GM21723 (cell line): ENCODE data around the gene MS4A3.
"Not testable (repeated sequence)": the region's sequence is repeated elsewhere in the genome, so short reads cannot be mapped to it uniquely, and the experiment has no call there.

Experiments used
- ATAC-seq: cut with Tn5 transposase; IDR thresholded peaks from one replicate; pipeline ENCODE4 v1.9.1; 2021; ENCODE audit warnings: mild to moderate bottlenecking, moderate library complexity; ENCODE audit not compliant: unreplicated experiment

MS4A3 gene, protein sequence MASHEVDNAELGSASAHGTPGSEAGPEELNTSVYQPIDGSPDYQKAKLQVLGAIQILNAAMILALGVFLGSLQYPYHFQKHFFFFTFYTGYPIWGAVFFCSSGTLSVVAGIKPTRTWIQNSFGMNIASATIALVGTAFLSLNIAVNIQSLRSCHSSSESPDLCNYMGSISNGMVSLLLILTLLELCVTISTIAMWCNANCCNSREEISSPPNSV

DNA sequence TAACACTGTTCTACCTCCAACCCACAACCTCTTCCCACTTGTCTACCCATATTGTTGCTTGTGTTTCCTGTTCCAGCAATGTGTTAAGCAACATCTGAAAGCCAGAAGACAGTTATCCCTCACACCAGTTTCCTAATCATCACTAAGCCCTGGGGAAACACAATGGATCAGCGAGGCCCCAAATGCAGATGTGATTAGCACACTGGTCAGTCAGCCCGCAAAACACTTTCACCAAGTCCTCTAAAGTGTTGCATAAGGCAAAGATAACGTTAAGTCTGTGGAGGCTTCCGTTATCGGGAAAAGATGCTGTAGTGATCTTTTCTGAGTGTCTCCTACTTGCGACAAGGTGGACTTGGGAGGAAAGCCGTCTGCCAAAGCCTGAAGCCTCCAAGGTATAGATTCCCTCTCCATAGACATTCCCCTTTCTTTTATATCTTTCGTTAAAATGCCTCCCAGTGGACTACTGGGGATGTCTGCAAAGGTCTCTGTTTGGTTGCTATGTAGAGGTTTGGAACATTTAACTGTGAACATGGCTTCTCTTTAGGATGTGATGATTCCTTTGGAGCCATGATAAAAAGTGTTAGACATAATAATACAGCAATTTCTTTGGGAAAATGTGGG lies at the start of gene MS4A3:
TSS of gene MS4A3 (plus strand) at position 317 of the 621 bp plus-strand sequence. CDS start 4,496 bp downstream, outside the sequence.
- no peak for ATAC-seq

DNA sequence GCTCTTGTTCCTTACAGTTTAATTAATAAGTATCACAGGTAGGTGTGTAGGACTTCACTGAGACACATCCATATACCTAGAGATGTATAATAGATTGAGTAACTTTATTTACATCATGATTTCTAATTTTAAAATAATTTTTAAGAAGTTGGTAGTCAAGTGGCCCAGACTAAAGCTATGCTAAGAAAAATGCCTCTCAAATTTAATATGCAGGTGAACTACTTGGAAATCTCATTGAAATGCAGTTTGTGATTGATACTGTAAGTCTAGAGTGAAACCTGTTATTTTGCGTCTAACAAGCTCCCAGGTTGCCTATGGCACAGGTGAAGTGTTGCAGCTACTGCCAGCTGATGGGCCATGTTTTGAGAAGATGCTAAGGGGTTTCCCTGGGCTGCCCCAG lies 39.6 kb upstream of the MS4A3 start, which contains the start of gene OOSP4B:
TSS of gene OOSP4B (plus strand) at position 301 of the 400 bp plus-strand sequence.
- no peak for ATAC-seq

DNA sequence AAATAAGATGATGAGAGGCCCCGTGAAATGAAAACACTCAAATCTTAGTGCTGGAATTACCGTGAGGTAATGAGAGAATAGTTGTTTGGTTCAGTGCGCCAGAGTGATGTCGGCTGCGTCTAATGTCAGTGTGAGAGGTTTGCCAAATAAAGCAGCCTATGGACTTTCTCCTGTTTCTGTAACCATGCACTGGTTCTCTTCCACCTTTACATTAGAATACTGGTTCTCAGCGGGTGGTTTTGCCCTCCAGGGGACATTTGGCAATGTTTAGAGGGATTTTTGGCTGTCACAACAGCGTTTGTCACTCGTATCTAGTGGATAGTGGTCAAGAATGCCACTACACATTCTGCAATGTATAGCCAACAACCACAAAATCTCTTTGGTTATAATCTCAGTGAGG lies 38.4 kb upstream of the MS4A3 start:
- no peak for ATAC-seq

DNA sequence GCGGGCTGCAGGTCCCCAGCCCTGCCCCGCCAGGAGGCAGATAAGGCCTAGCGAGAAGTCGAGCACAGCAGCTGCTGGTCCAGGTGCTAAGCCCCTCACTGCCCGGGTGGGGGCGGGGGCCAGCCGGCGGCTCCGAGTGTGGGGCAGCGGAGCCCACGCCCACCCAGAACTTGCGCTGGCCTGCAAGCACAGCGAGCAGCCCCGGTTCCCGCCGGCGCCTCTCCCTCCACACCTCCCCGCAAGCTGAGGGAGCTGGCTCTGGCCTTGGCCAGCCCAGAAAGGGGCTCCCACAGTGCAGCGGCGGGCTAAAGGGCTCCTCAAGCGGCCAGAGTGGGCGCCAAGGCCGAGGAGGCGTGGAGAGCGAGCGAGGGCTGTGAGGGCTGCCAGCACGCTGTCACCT lies 36.1 kb upstream of the MS4A3 start:
- not testable (repeated sequence) for ATAC-seq

DNA sequence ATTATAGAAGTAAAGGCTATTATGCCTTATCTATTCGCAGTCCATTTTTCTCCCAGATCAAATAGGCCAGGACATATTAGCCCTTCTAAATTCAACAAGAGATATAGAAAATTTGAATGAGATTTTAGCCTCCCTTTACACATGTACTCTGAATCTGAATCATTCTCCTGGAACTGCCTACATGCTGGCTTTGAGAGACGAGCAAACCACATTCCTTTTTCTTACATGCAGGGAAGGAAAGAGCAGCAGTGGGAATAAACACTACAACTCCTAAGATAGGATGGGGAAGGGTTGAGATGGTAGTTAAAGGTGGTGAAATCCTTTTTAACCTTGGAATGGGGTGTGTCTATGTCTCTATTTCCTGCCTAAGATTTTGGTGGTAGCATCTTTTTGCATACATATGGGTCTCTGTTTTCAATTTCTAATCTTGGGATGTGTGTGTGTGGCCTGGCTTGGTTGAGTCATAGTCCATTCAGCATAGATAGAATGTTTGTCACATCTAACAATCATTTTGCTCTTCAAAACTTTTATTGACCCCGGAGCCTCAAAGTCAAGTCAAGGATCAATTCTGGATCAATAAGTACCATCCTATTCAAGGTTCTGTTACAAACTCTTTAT lies 27.3 kb upstream of the MS4A3 start:
- ATAC-seq, result no peak

DNA sequence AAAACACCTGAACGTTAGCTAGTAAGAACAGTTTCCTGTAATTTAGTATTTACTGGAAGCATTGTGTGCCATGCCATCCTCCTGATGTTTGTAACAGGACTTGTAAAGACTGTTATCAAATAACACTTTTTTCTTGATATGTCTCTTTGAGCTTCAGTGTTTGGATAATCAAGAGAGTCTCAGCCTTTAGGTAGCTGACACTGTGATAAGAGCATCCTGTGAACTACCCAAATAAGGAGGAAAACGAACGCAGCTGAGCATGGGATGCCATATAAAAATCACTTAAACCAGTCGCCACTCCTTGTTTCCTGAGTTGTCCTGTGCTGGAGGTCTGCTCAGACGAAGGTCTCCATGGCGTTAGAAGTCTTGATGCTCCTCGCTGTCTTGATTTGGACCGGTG lies 16.4 kb upstream of the MS4A3 start, which contains the start of gene OOSP2:
TSS of gene OOSP2 (plus strand) at position 301 of the 400 bp plus-strand sequence. CDS start at position 352, 51 bp downstream.
- ATAC-seq, result no peak

DNA sequence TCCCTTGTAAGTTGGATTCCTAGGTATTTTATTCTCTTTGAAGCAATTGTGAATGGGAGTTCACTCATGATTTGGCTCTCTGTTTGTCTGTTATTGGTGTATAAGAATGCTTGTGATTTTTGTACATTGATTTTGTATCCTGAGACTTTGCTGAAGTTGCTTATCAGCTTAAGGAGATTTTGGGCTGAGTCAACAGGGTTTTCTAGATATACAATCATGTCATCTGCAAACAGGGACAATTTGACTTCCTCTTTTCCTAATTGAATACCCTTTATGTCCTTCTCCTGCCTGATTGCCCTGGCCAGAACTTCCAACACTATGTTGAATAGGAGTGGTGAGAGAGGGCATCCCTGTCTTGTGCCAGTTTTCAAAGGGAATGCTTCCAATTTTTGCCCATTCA lies 6.0 kb upstream of the MS4A3 start:
- ATAC-seq, result not testable (repeated sequence)

DNA sequence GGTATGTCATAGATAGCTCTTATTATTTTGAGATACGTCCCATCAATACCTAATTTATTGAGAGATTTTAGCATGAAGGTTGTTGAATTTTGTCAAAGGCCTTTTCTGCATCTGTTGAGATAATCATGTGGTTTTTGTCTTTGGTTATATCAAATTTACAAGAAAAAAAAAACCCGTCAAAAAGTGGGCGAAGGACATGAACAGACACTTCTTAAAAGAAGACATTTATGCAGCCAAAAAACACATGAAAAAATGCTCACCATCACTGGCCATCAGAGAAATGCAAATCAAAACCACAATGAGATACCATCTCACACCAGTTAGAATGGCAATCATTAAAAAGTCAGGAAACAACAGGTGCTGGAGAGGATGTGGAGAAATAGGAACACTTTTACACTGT lies 5.6 kb upstream of the MS4A3 start:
- ATAC-seq, result not testable (repeated sequence)

DNA sequence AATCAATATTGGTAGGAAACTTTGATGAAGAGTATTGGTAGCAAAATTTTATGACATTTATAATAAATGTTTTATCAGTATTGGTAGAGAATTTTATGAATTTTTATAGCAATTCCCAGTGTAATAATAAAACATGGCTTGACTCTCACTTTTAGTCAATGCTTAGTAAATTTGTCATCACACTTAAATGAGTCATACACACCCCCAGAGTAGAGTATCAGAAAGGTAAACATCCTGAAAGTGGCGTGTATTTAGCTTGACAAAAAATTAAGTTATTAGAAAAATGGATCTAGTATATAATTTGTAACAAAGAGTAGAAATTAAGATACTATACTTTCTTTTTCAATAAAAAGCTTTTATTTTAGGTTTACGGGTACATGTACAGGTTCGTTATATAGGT lies 2.6 kb downstream of the MS4A3 start:
- no peak for ATAC-seq

DNA sequence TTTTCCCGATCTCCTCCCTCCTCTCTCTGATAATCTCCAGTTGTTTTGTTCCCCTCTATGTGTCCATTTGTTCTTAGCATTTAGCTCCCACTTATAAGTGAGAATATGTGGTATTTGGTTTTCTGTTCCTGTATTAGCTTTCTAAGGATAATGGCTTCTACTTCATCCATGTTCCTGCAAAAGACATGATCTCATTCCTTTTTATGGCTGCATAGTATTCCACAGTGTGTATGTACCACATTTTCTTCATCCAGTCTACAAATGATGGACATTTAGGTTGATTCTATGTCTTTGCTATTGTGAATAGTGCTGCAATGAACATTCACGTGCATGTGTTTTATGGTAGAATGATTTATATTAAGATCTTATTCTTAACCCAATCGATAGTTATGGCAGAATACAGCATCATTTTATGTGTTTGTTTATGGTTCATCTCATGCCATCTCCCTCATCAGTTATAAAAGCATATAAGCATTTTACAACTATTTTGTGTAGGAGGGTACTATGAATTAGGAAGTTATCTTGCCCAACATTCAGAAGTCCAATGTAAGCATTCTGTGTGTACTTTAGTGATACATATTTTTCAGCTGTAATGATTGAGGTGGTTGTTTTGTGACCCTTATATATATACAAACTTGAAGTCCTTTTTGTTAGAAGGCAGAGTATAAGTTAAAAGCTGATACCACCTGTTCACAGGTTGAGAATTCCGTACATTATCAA lies 3.2 kb downstream of the MS4A3 start:
- ATAC-seq, result no peak

DNA sequence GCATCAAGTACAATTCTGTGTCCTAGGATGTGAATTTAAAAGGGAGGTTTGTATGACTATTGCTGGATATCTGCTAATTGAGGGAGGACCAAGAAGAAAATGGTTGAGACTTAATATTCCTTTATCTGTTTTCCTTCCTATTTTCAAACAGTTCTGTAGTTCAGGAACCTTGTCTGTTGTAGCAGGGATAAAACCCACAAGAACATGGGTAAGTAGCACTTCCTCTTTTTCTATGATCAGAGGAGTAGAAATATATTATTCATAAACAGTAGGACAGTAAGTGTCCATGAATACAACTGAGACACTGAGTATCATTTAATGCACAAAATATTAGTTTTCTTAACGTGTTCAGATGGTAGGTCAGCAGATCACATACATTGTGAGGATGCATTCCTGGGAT lies 7.6 kb downstream of the MS4A3 start:
- ATAC-seq, result no peak

DNA sequence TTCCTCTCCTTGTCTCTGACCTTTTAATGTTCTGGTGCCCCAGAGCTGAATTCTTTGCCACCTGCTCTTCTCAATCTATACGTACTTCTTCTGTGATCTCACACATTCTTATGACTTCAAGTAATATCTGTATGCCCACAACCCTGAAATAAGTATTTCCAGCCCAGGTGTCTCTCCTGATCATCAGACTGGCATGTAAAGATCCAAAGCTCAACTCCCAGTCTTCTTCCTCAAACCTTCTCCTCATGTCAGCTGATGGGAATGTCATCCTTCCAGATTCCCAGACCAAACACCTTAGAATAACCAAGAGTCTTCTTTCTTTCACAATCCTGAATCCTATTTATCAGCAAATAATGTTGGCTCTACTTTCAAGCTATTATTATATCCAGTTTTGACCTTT lies 9.3 kb downstream of the MS4A3 start:
- no peak for ATAC-seq

DNA sequence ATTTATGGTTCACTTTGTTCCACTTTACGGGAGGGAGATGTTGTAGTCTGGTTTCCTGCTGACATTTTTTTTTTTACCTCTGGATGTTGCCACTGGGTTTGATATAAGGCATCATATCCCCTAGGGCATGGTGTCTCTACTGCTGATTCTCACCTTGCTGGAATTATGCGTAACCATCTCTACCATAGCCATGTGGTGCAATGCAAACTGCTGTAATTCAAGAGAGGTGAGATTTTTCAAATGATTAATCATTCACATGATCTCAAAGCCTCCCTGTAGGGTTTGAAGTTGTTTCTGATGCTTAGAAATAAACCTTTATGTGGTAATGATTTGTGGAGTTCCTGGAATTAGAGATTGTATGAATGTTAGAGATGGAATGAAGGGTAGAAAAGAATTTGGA lies 13.0 kb downstream of the MS4A3 start:
- no peak for ATAC-seq

DNA sequence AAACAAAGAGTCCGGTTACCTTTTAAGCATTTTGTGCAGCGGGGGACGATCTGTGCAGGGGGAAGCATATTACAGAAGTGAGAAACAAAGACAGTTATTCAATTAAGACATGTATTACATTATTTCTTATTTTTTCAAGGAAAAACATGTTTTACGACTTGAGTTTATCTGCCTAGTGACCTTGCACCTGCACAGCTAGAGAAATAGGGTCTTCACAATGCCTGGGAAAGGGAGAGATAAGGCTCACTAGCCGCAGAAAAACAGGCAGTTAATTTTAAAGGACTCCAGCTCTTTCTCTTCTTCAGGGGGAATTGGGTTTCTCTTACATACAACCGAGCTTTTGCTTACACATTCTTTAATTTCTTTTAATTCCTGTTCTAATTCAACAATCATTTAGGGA lies 15.2 kb downstream of the MS4A3 start:
- not testable (repeated sequence) for ATAC-seq

DNA sequence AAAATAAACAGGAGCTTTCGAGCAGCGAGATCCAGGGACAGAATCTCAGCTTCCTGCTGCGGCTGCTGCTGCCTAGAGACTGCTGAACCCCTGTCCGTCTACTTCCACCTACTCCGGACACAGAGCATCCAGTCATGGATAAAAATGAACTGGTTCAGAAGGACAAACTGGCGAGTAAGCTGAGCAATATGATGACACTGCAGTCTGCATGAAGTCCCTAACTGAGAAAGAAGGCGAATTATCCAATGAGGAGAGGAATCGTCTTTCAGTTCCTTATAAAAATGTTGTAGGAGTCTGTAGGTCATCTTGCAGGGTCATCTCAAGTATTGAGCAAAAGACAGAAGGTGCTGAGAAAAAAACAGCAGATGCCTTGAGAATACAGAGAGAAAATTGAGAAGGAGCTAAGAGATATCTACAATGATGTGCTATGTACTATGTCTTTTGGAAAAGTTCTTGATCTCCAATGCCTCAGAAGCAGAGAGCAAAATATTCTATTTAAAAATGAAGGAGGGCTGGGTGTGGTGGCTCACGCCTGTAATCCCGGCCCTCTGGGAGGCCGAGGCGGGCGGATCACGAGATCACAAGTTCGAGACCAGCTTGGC lies 20.9 kb downstream of the MS4A3 start:
- ATAC-seq, result no peak

DNA sequence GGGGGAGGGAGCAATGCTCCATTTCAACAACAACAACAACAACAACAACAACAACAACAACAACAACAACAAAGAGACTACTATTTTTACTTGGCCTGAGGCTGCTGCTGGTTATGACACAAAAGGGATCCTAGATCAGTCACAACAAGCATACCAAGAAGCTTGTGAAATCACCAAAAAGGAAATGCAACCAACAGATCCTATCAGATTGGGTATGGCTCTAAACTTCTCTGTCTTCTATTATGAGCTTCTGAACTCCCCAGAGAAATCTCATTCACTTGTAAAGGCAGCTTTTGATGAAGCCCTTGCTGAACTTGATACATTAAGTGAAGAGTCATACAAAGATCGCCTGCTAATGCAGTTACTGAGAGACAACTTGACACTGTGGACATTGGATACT lies 21.5 kb downstream of the MS4A3 start:
- ATAC-seq, result no peak

DNA sequence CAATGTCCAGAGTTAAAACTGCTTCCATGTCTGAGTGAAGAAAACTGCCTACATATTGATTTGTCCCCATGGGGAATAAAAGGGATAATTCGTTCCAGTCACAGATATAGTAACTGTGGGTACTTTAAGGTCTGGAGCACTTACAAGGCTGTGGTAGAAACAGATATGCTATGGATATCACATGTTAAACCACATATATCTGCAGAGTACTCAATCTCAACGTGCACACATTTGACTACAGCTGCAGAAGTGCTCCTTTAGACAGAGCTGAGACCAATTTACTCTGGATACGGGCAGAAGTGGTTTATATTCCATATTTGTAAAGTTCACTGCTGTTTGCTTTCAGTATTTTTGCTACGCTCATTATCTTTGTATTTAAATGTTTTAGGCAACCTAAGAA lies 22.3 kb downstream of the MS4A3 start:
- no peak for ATAC-seq

DNA sequence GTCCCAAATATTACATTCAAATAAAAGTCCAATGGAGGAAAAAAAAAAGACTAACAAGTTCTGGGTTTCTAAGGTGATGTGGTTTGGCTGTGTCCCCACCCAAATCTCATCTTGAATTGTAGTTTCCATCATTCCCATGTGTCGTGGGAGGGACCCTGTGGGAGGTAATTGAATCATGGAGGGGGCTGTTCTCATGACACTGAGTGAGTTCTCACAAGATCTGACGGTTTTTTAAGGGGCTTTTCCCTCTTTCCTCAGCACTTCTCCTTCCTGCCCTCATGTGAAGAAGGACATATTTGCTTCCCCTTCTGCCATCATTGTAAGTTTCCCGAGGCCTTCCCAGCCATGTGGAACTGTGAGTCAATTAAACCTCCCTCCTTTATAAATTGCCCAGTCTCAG lies 24.1 kb downstream of the MS4A3 start:
- no peak for ATAC-seq

DNA sequence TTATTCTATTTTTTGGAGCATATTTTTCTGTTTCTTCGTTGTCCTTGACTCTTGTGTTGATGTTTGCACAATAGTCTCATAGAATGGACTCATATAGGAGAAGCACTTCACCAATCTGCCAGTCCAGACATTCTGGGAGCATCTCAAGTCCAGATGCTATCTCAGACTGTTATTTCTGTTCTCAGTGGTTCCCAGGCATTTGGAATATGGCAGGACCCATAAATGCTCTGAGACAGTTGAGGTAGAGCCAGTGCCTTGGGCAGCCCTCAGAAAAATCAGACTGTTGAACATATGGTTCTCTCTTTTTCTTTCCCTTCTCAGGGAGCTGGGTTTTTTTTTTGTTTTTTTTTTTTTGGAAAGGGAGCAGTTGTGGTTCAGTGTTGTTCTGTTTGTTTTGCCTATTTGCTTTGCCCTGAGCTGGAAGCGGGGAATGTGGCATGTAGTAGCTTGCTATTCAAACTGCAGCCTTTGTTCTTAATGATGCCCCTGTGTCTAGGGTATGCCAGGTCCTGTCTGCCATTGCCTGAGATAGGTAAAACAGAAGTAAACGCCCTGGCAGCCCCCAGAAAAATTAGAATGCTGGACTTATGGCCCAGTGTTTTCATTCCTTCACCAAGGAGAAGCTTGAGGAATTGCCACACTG lies 28.3 kb downstream of the MS4A3 start:
- no peak for ATAC-seq

DNA sequence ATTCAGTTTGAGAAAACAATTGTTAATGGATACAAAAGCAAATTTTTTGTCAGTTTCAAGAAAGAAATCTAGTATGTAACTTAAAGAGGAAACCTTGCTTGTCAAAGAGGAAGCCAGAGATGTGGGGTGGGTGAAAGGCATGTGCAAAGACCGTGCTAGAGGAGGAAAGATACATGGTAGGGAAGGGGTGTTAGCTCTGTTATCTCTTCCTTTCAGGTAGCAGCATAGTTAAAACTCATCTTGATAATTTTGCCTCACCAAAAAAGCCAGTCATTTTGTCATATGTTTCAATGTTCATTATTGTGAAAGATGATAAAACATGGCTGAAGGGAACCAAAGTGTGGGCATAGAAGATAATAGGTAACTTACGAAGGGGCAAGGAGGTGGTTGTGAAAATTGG lies 29.4 kb downstream of the MS4A3 start:
- no peak for ATAC-seq

DNA sequence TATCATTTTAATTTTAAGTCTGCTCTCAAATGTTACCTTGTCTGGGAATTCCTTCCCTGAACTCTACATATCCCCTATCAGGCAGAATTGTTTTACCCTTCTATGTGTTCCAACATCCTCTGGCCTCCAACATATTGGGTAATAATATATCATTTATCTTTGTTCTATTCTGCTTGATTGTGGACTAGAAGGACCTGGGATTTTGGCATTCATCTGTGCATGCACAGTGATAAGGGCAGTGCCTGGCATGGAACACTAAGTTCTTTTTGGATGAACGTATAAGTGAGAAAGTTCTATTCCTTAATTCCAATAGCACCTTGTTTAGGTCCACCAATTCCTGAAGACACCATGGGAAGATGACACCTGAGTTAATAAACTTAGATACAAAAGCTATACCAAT lies 30.8 kb downstream of the MS4A3 start:
- no peak for ATAC-seq
